ENCODE measurements around the gene ALOXE3. TPM values are rescaled to one million over a fixed set of nuclear protein-coding genes. Genes with fewer than 3 reads are reported as not detected.
"Not testable (repeated sequence)": the region's sequence is repeated elsewhere in the genome, so short reads cannot be mapped to it uniquely, and the experiment has no call there.

The ALOXE3 gene
- total RNA-seq, 1 donor from 2014 or later, result not detected

- peaks cover 69% of the 10 kb centered on the region for H3K27me3 ChIP-seq
- Mint-ChIP-seq H3K27me3 (ENCODE audit: insufficient read depth, low read depth) (peaks cover 45% of the 10 kb centered on the region), H3K4me1 (peaks cover 4% of the 10 kb centered on the region), H3K36me3 (no peaks in the 10 kb centered on the region), H3K9me3 (no peaks in the 10 kb centered on the region), H3K27ac (no peak overlapping the region), H3K4me3 (no peak overlapping the region)
- H3K4me1 ChIP-seq, result peaks cover 2% of the 10 kb centered on the region
- H3K4me2 ChIP-seq, result peak overlapping the region; percentile 79
- TF ChIP-seq EZH2phosphoT487 (IDR thresholded peaks at IDR 0.05), result no peak
- no peak for TF ChIP-seq EZH2 (IDR thresholded peaks at IDR 0.05)
- DNase-seq (ENCODE audit: low spot score), result no peak
- H3F3A ChIP-seq (ENCODE audit: low read depth), result no peaks in the 10 kb centered on the region
- no peak overlapping the region for H2AFZ ChIP-seq (replicated peaks)
- H3K27ac ChIP-seq, result no peak overlapping the region
- no peaks in the 10 kb centered on the region for H3K36me3 ChIP-seq
- no peaks in the 10 kb centered on the region for H4K20me1 ChIP-seq (ENCODE audit: low read depth)
- H3K4me3 ChIP-seq, result no peak overlapping the region
- no peaks in the 10 kb centered on the region for H3K79me2 ChIP-seq (ENCODE audit: low read depth)
- H3K9ac ChIP-seq, result no peak overlapping the region
- H3K9me3 ChIP-seq (ENCODE audit: low read depth), result no peaks in the 10 kb centered on the region
These were observed 9.2 kb downstream of the ALOXE3 start for GRCh38 chr17:8108972-8109660.

- not testable (repeated sequence) for H3K9me3 ChIP-seq (ENCODE audit: low read depth); H3K9me3 Mint-ChIP-seq; H3K27ac Mint-ChIP-seq; H2AFZ ChIP-seq (replicated peaks); H3K27ac ChIP-seq; H3K4me3 Mint-ChIP-seq; H3K4me3 ChIP-seq; H3K4me2 ChIP-seq; H3K4me1 Mint-ChIP-seq; H3K36me3 Mint-ChIP-seq; H3K36me3 ChIP-seq; H3K4me1 ChIP-seq; DNase-seq (ENCODE audit: low spot score); H3F3A ChIP-seq (ENCODE audit: low read depth); H4K20me1 ChIP-seq (ENCODE audit: low read depth); H3K9ac ChIP-seq; H3K79me2 ChIP-seq (ENCODE audit: low read depth)
- H3K27me3 Mint-ChIP-seq (ENCODE audit: insufficient read depth, low read depth), result peaks cover 32% of the 10 kb centered on the region
- H3K27me3 ChIP-seq, result peaks cover 48% of the 10 kb centered on the region
These were observed 11.3 kb downstream of the ALOXE3 start for GRCh38 chr17:8106980-8107379.

GRCh38 chr17:8105957-8106398 lies 12.3 kb downstream of the ALOXE3 start:
- H2AFZ ChIP-seq (replicated peaks), result no peak overlapping the region
- peaks cover 38% of the 10 kb centered on the region for H3K27me3 ChIP-seq
- no peaks in the 10 kb centered on the region for H3F3A ChIP-seq (ENCODE audit: low read depth)
- no peaks in the 10 kb centered on the region for H3K9me3 ChIP-seq (ENCODE audit: low read depth)
- no peak overlapping the region for H3K27ac ChIP-seq
- H3K36me3 Mint-ChIP-seq, result no peaks in the 10 kb centered on the region
- H3K4me3 Mint-ChIP-seq, result no peak overlapping the region
- DNase-seq (ENCODE audit: low spot score), result no peak
- H3K27ac Mint-ChIP-seq, result no peak overlapping the region
- peaks cover 4% of the 10 kb centered on the region for H3K4me1 Mint-ChIP-seq
- H3K79me2 ChIP-seq (ENCODE audit: low read depth), result no peaks in the 10 kb centered on the region
- peaks cover 29% of the 10 kb centered on the region for H3K27me3 Mint-ChIP-seq (ENCODE audit: insufficient read depth, low read depth)
- no peaks in the 10 kb centered on the region for H4K20me1 ChIP-seq (ENCODE audit: low read depth)
- no peaks in the 10 kb centered on the region for H3K9me3 Mint-ChIP-seq
- H3K9ac ChIP-seq, result no peak overlapping the region
- H3K4me1 ChIP-seq, result peaks cover 2% of the 10 kb centered on the region
- TF ChIP-seq EZH2phosphoT487 (IDR thresholded peaks at IDR 0.05) (no peak), EZH2 (IDR thresholded peaks at IDR 0.05) (no peak), CTCF (IDR thresholded peaks at IDR 0.05) (no peak)
- H3K4me3 ChIP-seq, result no peak overlapping the region
- no peaks in the 10 kb centered on the region for H3K36me3 ChIP-seq
- no peak overlapping the region for H3K4me2 ChIP-seq

- peaks cover 27% of the 10 kb centered on the region for H3K27me3 ChIP-seq
- peaks cover 2% of the 10 kb centered on the region for H3K4me1 Mint-ChIP-seq
These were observed 13.4 kb downstream of the ALOXE3 start for GRCh38 chr17:8104911-8105310.

More at GRCh38 chr17:8104911-8105310, 13.4 kb downstream of the ALOXE3 start:
- no peak overlapping the region for H3K4me3 ChIP-seq
- no peaks in the 10 kb centered on the region for H4K20me1 ChIP-seq (ENCODE audit: low read depth)
- H3K36me3 ChIP-seq, result no peaks in the 10 kb centered on the region
- H3K9me3 Mint-ChIP-seq, result no peaks in the 10 kb centered on the region
- H3K9ac ChIP-seq, result no peak overlapping the region
- TF ChIP-seq EZH2phosphoT487 (IDR thresholded peaks at IDR 0.05), result no peak
- TF ChIP-seq EZH2 (IDR thresholded peaks at IDR 0.05), result no peak
- no peak for TF ChIP-seq CTCF (IDR thresholded peaks at IDR 0.05)
- peaks cover 27% of the 10 kb centered on the region for H3K27me3 Mint-ChIP-seq (ENCODE audit: insufficient read depth, low read depth)
- H3K27ac ChIP-seq, result no peak overlapping the region
- no peak overlapping the region for H3K27ac Mint-ChIP-seq
- no peak overlapping the region for H2AFZ ChIP-seq (replicated peaks)
- no peaks in the 10 kb centered on the region for H3K36me3 Mint-ChIP-seq
- no peaks in the 10 kb centered on the region for H3K79me2 ChIP-seq (ENCODE audit: low read depth)
- peaks cover 2% of the 10 kb centered on the region for H3K4me1 ChIP-seq
- DNase-seq (ENCODE audit: low spot score), result no peak
- H3K4me2 ChIP-seq, result no peak overlapping the region
- H3F3A ChIP-seq (ENCODE audit: low read depth), result no peaks in the 10 kb centered on the region
- no peaks in the 10 kb centered on the region for H3K9me3 ChIP-seq (ENCODE audit: low read depth)
- H3K4me3 Mint-ChIP-seq, result no peak overlapping the region

Measured in neural progenitor cell (in vitro differentiated cells).